Measurements from ENCODE around the gene FOXP1. TPM values are rescaled to one million over a fixed set of nuclear protein-coding genes. Genes with fewer than 3 reads are reported as not detected.

FOXP1 gene
- total RNA-seq, 4 donors from 2014 or later, result 86.4 to 107 (median 93.8) TPM

DNA sequence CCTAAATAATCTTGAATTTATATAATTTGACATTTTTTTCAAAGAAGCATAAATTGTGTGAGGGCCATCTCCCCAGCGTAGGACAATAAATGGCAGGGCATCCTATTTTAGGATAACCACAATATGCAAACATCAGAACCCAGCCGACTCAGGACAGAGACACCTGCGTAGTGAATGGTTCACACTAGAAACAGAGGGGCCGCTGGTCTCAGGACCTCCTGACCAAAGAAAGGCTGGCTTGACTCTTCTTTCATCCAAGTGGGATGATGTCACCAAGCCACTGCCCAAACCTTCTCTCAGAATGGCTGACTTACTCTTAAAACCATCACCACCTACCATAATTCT is 162.1 kb downstream of the FOXP1 start:
- Histone ChIP-seq H3K9me3 (no peaks in the 10 kb centered on the region), H3K27ac (peak overlapping the region in 1 of 4 donors; percentile 50), H3K4me1 (peaks cover 0 to 14% (median 7%) of the 10 kb centered on the region in 4 donors), H3K27me3 (no peaks in the 10 kb centered on the region), H3K36me3 (no peaks in the 10 kb centered on the region), H3K4me3 (no peak overlapping the region)
- no peak for TF ChIP-seq POLR2A (IDR thresholded peaks at IDR 0.05)
- no peak for TF ChIP-seq CTCF (IDR thresholded peaks at IDR 0.05)
- no peak for TF ChIP-seq EP300 (IDR thresholded peaks at IDR 0.05)
- 91 to 97% methylated on average over 4 of the region's 4 CpGs for WGBS, 2 donors
- no peak for DNase-seq (ENCODE audit: low spot score in 2 of 2)

DNA sequence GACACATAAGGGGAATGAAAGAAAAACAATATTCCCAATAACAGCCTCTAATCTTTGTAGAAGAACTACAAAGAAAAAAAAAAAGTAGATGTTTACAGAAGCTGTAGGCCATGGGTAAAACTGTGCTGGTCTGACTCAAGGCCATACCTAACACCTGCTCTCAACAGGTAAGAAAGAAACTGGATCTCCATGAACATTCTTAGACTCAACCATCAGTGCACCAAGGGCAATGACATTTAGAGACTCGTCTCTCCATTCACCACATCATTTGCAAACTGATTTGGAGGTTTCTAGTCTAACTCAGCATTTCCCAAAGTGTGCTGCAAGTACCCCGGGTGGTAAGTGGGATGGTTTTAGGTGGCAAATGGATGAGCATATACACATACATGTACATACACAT is 164.2 kb downstream of the FOXP1 start:
- H3K4me1 ChIP-seq, result peaks cover 0 to 14% (median 7%) of the 10 kb centered on the region in 4 donors
- DNase-seq (ENCODE audit: low spot score in 2 of 2), result no peak
- no peaks in the 10 kb centered on the region for H3K36me3 ChIP-seq
- no peaks in the 10 kb centered on the region for H3K9me3 ChIP-seq
- TF ChIP-seq CTCF (IDR thresholded peaks at IDR 0.05) (no peak), POLR2A (IDR thresholded peaks at IDR 0.05) (no peak), EP300 (IDR thresholded peaks at IDR 0.05) (no peak)
- H3K27me3 ChIP-seq, result no peaks in the 10 kb centered on the region
- H3K4me3 ChIP-seq, result no peak overlapping the region
- WGBS, 2 donors, result 77 to 90% methylated on average over 2 of the region's 2 CpGs
- H3K27ac ChIP-seq, result no peak overlapping the region

DNA sequence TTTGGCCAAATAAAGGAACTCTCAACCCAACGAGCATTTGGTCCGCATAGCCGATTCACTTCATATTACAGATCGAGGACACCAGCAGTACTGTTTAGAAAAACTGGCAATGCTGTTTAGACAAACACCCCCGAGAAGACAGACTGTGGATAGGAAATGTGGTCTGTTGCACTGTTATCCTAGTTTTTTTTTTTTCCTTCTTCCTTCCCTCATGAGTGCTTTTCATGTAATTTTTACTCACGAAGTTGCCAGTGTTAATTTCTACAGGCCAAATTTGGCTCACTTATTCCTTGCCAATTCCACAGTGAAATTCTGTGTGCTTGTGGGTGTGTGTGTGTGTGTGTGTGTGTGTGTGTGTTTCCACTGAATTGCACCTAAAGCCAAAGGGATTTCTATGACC is 165.7 kb downstream of the FOXP1 start:
- WGBS, 2 donors, result 51 to 63% methylated on average over 6 of the region's 6 CpGs
- no peak overlapping the region for H3K4me3 ChIP-seq
- no peaks in the 10 kb centered on the region for H3K27me3 ChIP-seq
- no peaks in the 10 kb centered on the region for H3K36me3 ChIP-seq
- no peaks in the 10 kb centered on the region for H3K9me3 ChIP-seq
- peaks cover 0 to 6% (median 3%) of the 10 kb centered on the region in 4 donors for H3K4me1 ChIP-seq
- no peak for DNase-seq (ENCODE audit: low spot score in 2 of 2)
- no peak overlapping the region for H3K27ac ChIP-seq
- TF ChIP-seq POLR2A (IDR thresholded peaks at IDR 0.05), result no peak
- no peak for TF ChIP-seq EP300 (IDR thresholded peaks at IDR 0.05)
- TF ChIP-seq CTCF (IDR thresholded peaks at IDR 0.05), result no peak

DNA sequence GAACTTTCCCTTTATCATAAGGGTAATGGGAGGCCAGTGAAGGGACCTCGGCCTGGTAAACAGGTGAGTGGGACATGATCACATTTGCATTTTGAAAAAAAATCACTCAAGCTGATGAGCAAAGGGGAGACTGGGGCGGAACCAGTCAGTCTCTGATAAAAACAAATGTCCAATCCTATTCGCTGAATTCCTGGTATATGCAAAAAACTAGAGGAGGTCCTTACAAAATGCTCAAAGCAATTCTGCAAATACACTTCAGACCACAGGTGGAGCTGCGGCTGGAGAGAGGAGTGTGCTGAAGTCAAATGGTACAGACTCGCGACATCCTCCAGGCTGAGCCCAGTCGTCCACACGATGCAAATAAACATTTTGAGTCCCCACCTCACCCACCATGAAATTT is 166.7 kb downstream of the FOXP1 start:
- 88 to 90% methylated on average over 8 of the region's 8 CpGs for WGBS, 2 donors
- Histone ChIP-seq H3K4me1 (peaks cover 0 to 5% (median 0%) of the 10 kb centered on the region in 4 donors), H3K4me3 (no peak overlapping the region), H3K9me3 (no peaks in the 10 kb centered on the region), H3K27ac (no peak overlapping the region), H3K27me3 (no peaks in the 10 kb centered on the region), H3K36me3 (no peaks in the 10 kb centered on the region)
- no peak for DNase-seq (ENCODE audit: low spot score in 2 of 2)
- TF ChIP-seq POLR2A (IDR thresholded peaks at IDR 0.05) (no peak), CTCF (IDR thresholded peaks at IDR 0.05) (peak in 1 of 5 experiments; percentile 11), EP300 (IDR thresholded peaks at IDR 0.05) (no peak)

- H3K27ac ChIP-seq, result no peak overlapping the region
- TF ChIP-seq CTCF (IDR thresholded peaks at IDR 0.05) (no peak), EP300 (IDR thresholded peaks at IDR 0.05) (no peak)
- H3K4me3 ChIP-seq, result no peak overlapping the region
- no peaks in the 10 kb centered on the region for H3K36me3 ChIP-seq
- WGBS, 2 donors, result 92 to 97% methylated on average over 2 of the region's 2 CpGs
- no peak for DNase-seq (ENCODE audit: low spot score in 2 of 2)
- no peaks in the 10 kb centered on the region for H3K9me3 ChIP-seq
- H3K4me1 ChIP-seq, result peaks cover 0 to 5% (median 0%) of the 10 kb centered on the region in 4 donors
- H3K27me3 ChIP-seq, result no peaks in the 10 kb centered on the region
Measured at GRCh38 chr3:71415681-71416122, 167.8 kb downstream of the FOXP1 start.
